MCF 10A (cell line): ENCODE measurements around the gene ACMSD. TPM values are rescaled to one million over a fixed set of nuclear protein-coding genes. Genes with fewer than 3 reads are reported as not detected.
"Not testable (repeated sequence)": the region's sequence is repeated elsewhere in the genome, so short reads cannot be mapped to it uniquely, and the experiment has no call there.

Experiments
- BruUV-seq: library from RNA; stranded (reverse); fragments of 400-500 nt; replicated peaks from 2 replicates; lab custom pipeline; 2021; lab: Mats Ljungman, UMichigan
- CTCF ChIA-PET: fragments of 300-600 bp; sonication (Branson Sonifier 250); formaldehyde crosslinking; extraction: SDS; loops from one replicate; lab custom pipeline; 2021; ENCODE audit warnings: antibody characterized with exemption, inconsistent platforms; lab: Yijun Ruan, JAX
- POLR2A ChIA-PET: fragments of 300-600, 350-650 bp; sonication (Branson Sonifier 250); formaldehyde crosslinking; extraction: SDS; loops from one replicate; lab custom pipeline; 2020; ENCODE audit warnings: antibody characterized with exemption, inconsistent platforms; lab: Yijun Ruan, JAX
- DNase-seq: peaks from one replicate; pipeline ENCODE4 v3.0.0-alpha.2; 2018; ENCODE audit not compliant: unreplicated experiment
- H3K27ac Mint-ChIP-seq: one replicate; pipeline ENCODE4 v1.8.0; 2022; ENCODE audit warnings: mild to moderate bottlenecking, low read depth, mixed read lengths; ENCODE audit not compliant: unreplicated experiment
- H3K27me3 Mint-ChIP-seq: one replicate; pipeline ENCODE4 v1.8.0; 2022; ENCODE audit warnings: mixed read lengths; ENCODE audit not compliant: insufficient read depth, unreplicated experiment
- H3K36me3 Mint-ChIP-seq: one replicate; pipeline ENCODE4 v1.8.0; 2022; ENCODE audit warnings: mild to moderate bottlenecking, moderate library complexity, mixed read lengths; ENCODE audit not compliant: insufficient read depth, unreplicated experiment
- H3K4me1 Mint-ChIP-seq: one replicate; pipeline ENCODE4 v1.8.0; 2022; ENCODE audit warnings: mixed read lengths; ENCODE audit not compliant: insufficient read depth, unreplicated experiment
- H3K4me3 Mint-ChIP-seq: one replicate; pipeline ENCODE4 v1.8.0; 2022; ENCODE audit warnings: mild to moderate bottlenecking, moderate library complexity, mixed read lengths; ENCODE audit not compliant: unreplicated experiment
- H3K9me3 Mint-ChIP-seq: one replicate; pipeline ENCODE4 v1.8.0; 2022; ENCODE audit warnings: mixed read lengths; ENCODE audit not compliant: unreplicated experiment
- intact Hi-C: fragments of 100-400 bp; cut with micrococcal nuclease; formaldehyde crosslinking; loops from 2 replicates; pipeline ENCODE4 v1.14.1; 2022
- total RNA-seq: library from RNA; stranded (reverse); gene quantifications from 2 replicates; pipeline ENCODE4 v1.2.3, GENCODE V29; 2022
- TF ChIP-seq, protein P1 (sequence below): fragments of 200-600 bp; IDR thresholded peaks from one replicate; pipeline ENCODE4 v1.8.0; 2022; ENCODE audit warnings: antibody characterized with exemption, mild to moderate bottlenecking; ENCODE audit not compliant: unreplicated experiment

The ACMSD gene
- total RNA-seq, 1 experiment from 2014 or later, result not detected

GRCh38 chr2:134795765-134796164, 42.7 kb upstream of the ACMSD start:
- TF ChIP-seq, protein P1, sequence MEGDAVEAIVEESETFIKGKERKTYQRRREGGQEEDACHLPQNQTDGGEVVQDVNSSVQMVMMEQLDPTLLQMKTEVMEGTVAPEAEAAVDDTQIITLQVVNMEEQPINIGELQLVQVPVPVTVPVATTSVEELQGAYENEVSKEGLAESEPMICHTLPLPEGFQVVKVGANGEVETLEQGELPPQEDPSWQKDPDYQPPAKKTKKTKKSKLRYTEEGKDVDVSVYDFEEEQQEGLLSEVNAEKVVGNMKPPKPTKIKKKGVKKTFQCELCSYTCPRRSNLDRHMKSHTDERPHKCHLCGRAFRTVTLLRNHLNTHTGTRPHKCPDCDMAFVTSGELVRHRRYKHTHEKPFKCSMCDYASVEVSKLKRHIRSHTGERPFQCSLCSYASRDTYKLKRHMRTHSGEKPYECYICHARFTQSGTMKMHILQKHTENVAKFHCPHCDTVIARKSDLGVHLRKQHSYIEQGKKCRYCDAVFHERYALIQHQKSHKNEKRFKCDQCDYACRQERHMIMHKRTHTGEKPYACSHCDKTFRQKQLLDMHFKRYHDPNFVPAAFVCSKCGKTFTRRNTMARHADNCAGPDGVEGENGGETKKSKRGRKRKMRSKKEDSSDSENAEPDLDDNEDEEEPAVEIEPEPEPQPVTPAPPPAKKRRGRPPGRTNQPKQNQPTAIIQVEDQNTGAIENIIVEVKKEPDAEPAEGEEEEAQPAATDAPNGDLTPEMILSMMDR, result no peak
- no TSS peak for BruUV-seq

GRCh38 chr2:134796373-134796772, 42.0 kb upstream of the ACMSD start:
- no peak overlapping the region for H3K4me3 Mint-ChIP-seq
- DNase-seq, result no peak
- H3K9me3 Mint-ChIP-seq, result no peaks in the 10 kb centered on the region
- CTCF ChIA-PET, result interaction anchor here (1.3 kb wide), 1 partner anchor 11 kb away, joined by 4 read pairs; no protein-coding TSS in a partner anchor
- TF ChIP-seq, protein P1, result no peak
- H3K27me3 Mint-ChIP-seq, result no peaks in the 10 kb centered on the region
- no peak overlapping the region for H3K27ac Mint-ChIP-seq
- H3K36me3 Mint-ChIP-seq, result no peaks in the 10 kb centered on the region
- intact Hi-C loops, result no loop called here
- POLR2A ChIA-PET, result interaction anchor here (0.6 kb wide), 1 partner anchor 95 kb away, joined by 3 read pairs; no protein-coding TSS in a partner anchor
- no TSS peak for BruUV-seq
- no peaks in the 10 kb centered on the region for H3K4me1 Mint-ChIP-seq

More at GRCh38 chr2:134795765-134796164, 42.7 kb upstream of the ACMSD start:
- Mint-ChIP-seq H3K4me3 (no peak overlapping the region), H3K9me3 (no peaks in the 10 kb centered on the region), H3K27me3 (no peaks in the 10 kb centered on the region), H3K36me3 (no peaks in the 10 kb centered on the region), H3K4me1 (no peaks in the 10 kb centered on the region), H3K27ac (no peak overlapping the region)
- POLR2A ChIA-PET, result interaction anchor here (0.7 kb wide), 1 partner anchor 89 kb away, joined by 3 read pairs; no protein-coding TSS in a partner anchor
- intact Hi-C loops, result no loop called here
- no peak for DNase-seq
- CTCF ChIA-PET, result interaction anchor here (1.3 kb wide), 1 partner anchor 12 kb away, joined by 4 read pairs; no protein-coding TSS in a partner anchor

DNA sequence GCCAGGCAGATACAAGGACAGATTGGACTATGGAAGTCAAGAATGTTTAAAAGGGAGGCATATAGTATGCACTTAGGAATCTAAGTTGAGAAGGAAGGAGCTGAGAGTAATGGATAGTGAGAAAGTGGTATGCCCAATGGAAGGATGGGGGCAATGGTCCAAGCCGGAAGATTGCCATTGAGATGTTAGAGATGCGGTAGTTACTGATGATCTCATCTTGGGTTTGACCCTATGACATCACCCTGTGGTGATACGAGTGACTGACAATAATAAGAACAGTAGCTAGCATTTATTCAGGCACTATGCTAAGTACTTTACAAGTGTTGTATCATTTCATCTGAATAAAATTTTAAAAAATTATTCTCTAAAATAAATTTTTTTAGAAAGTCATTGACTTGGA, 38.5 kb upstream of the ACMSD start:
- no peaks in the 10 kb centered on the region for H3K27me3 Mint-ChIP-seq
- BruUV-seq, result no TSS peak
- H3K4me1 Mint-ChIP-seq, result no peaks in the 10 kb centered on the region
- H3K36me3 Mint-ChIP-seq, result no peaks in the 10 kb centered on the region
- no peaks in the 10 kb centered on the region for H3K9me3 Mint-ChIP-seq
- CTCF ChIA-PET, result interaction anchor here (0.6 to 0.7 kb wide), 2 partner anchors 8 to 69 kb away, joined by 3 to 4 read pairs; no protein-coding TSS in a partner anchor
- no peak for DNase-seq
- TF ChIP-seq, protein P1, result no peak
- H3K4me3 Mint-ChIP-seq, result no peak overlapping the region
- intact Hi-C loops, result no loop called here
- POLR2A ChIA-PET, result no interaction called here
- no peak overlapping the region for H3K27ac Mint-ChIP-seq

DNA sequence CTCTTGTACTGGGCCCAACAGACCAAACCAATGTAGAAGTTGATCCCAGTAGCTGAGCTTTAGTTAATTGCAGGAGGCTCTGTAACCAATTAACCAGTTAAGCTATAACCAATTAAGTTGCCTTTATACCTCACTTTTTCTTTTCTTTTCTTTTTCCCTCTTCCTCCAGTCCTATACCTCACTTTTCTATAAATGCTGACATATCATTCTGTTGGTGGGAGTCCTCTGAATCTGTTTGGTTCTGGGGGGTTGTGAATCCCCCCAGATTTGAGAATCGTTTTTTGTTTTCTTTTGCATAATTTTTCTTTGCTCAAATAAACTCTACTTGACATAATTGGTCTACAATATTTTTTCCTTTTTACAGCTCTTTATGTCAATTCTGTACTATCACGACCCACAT, 38.1 kb upstream of the ACMSD start:
- Mint-ChIP-seq H3K9me3 (no peaks in the 10 kb centered on the region), H3K4me3 (no peak overlapping the region), H3K27me3 (no peaks in the 10 kb centered on the region), H3K4me1 (no peaks in the 10 kb centered on the region), H3K36me3 (no peaks in the 10 kb centered on the region), H3K27ac (no peak overlapping the region)
- TF ChIP-seq, protein P1, result no peak
- intact Hi-C loops, result no loop called here
- POLR2A ChIA-PET, result no interaction called here
- CTCF ChIA-PET, result interaction anchor here (0.6 to 0.7 kb wide), 2 partner anchors 8 to 69 kb away, joined by 3 to 4 read pairs; no protein-coding TSS in a partner anchor
- BruUV-seq, result no TSS peak
- no peak for DNase-seq

DNA sequence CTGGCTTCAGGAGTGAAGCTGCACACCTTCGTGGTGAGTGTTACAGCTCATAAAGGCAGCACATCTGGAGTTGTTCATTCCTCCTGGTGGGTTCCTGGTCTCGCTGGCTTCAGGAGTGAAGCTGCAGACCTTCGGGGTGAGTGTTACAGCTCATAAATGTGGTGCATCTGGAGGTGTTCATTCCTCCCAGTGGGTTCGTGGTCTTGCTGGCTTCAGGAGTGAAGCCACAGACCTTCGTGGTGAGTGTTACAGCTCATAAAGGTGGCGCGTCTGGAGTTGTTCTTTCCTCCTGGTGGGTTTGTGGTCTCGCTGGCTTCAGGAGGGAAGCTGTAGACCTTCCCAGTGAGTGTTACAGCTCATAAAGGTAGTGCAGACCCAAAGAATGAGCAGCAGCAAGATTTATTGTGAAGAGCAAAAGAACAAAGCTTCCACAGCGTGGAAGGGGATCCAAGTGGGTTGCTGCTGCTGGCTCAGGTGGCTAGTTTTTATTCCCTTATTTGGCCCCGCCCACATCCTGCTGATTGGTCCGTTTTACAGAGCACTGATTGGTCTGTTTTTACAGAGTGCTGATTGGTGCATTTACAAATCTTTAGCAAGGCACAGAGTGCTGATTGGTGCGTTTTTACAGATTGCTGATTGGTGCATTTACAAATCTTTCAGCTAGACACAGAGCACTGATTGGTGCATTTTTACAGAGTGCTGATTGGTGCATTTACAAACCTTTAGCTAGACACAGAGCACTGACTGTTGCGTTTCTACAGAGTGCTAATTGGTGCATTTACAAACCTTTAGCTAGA, 34.6 kb upstream of the ACMSD start:
- H3K4me3 Mint-ChIP-seq, BruUV-seq, H3K27me3 Mint-ChIP-seq, H3K4me1 Mint-ChIP-seq, intact Hi-C loops, H3K36me3 Mint-ChIP-seq, DNase-seq, POLR2A ChIA-PET, H3K9me3 Mint-ChIP-seq, H3K27ac Mint-ChIP-seq: not testable (repeated sequence)
- CTCF ChIA-PET, result interaction anchor here (0.7 kb wide), 1 partner anchor 17 kb away, joined by 3 read pairs; no protein-coding TSS in a partner anchor
